Endodermal cell (in vitro differentiated cells): ENCODE data around the gene IMPA2. TPM values are rescaled to one million over a fixed set of nuclear protein-coding genes. Genes with fewer than 3 reads are reported as not detected.
A peak's percentile ranks its signal among the peaks of the same experiment; 100 is the strongest.

ENCODE experiments used
- DNase-seq: peaks from one replicate; pipeline ENCODE4 v3.0.0-alpha.2; 2017
- H3K27ac ChIP-seq: 2 replicates; pipeline ENCODE4 v1.5.1; 2013; ENCODE audit warnings: mild to moderate bottlenecking, low read depth, low read length, moderate library complexity
- H3K27me3 ChIP-seq: 2 replicates; pipeline ENCODE4 v1.6.1; 2013; ENCODE audit warnings: mild to moderate bottlenecking, low read length, moderate library complexity; ENCODE audit not compliant: insufficient read depth, control insufficient read depth, poor library complexity, severe bottlenecking
- H3K36me3 ChIP-seq: 2 replicates; pipeline ENCODE4 v1.7.0; 2013; ENCODE audit warnings: mild to moderate bottlenecking, low read length, moderate library complexity; ENCODE audit not compliant: control insufficient read depth, insufficient read depth
- H3K4me1 ChIP-seq: one replicate; pipeline ENCODE4 v1.7.0; 2013; ENCODE audit warnings: low read length; ENCODE audit not compliant: control insufficient read depth, insufficient read depth
- H3K4me3 ChIP-seq: 2 replicates; pipeline ENCODE4 v1.5.1; 2013; ENCODE audit warnings: mild to moderate bottlenecking, low read length, moderate library complexity
- H3K9ac ChIP-seq: 2 replicates; pipeline ENCODE4 v1.6.1; 2013; ENCODE audit warnings: mild to moderate bottlenecking, low read length, moderate library complexity; ENCODE audit not compliant: poor library complexity, severe bottlenecking; ENCODE audit errors: extremely low read depth
- H3K9me3 ChIP-seq: 2 replicates; pipeline ENCODE4 v1.6.1; 2013; ENCODE audit warnings: mild to moderate bottlenecking, low read length, moderate library complexity; ENCODE audit not compliant: control insufficient read depth
- H3K27ac Mint-ChIP-seq: 2 replicates; pipeline ENCODE4 v1.8.0; 2020; ENCODE audit warnings: mixed read lengths
- H3K27me3 Mint-ChIP-seq: 2 replicates; pipeline ENCODE4 v1.8.0; 2021; ENCODE audit warnings: mild to moderate bottlenecking, mixed read lengths; ENCODE audit not compliant: insufficient read depth
- H3K36me3 Mint-ChIP-seq: 2 replicates; pipeline ENCODE4 v1.8.0; 2020; ENCODE audit warnings: low read depth, mixed read lengths
- H3K4me1 Mint-ChIP-seq: 2 replicates; pipeline ENCODE4 v1.8.0; 2020; ENCODE audit warnings: mixed read lengths
- H3K4me3 Mint-ChIP-seq: 2 replicates; pipeline ENCODE4 v1.8.0; 2020; ENCODE audit warnings: mild to moderate bottlenecking, moderate library complexity, mixed read lengths
- H3K9me3 Mint-ChIP-seq: 2 replicates; pipeline ENCODE4 v1.8.0; 2020; ENCODE audit warnings: mild to moderate bottlenecking, mixed read lengths
- CTCF ChIP-seq: fragments of 200-600 bp; sonication (generic); conservative IDR thresholded peaks from 2 replicates; pipeline ENCODE4 v1.5.0; 2021; ENCODE audit warnings: antibody characterized with exemption, mild to moderate bottlenecking
- WGBS, 2 experiments: methylation state at CpG; one replicate each; pipeline versions ENCODE4 v1.1.5 to v1.1.7; 2013; ENCODE audit warnings: missing lambda C conversion rate in 2 of 2, mixed read lengths in 1 of 2; ENCODE audit not compliant: insufficient coverage in 1 of 2, insufficient read length in 1 of 2; 5-methylcytosine and 5-hydroxymethylcytosine counted together
- total RNA-seq, 2 donors: library from RNA; stranded (reverse); fragmentation: NEBNext Ultra II Directional in 1 of 2; extraction: Animal tissue kit (Norgen Biotek cat#: 25700) in 1 of 2; gene quantifications; 2 replicates in 1 of 2; 3 replicates in 1 of 2; pipeline ENCODE4 v1.2.1, GENCODE V29; 2021

Gene IMPA2
- total RNA-seq, 2 donors from 2014 or later = 68.0 to 88.9 TPM

DNA sequence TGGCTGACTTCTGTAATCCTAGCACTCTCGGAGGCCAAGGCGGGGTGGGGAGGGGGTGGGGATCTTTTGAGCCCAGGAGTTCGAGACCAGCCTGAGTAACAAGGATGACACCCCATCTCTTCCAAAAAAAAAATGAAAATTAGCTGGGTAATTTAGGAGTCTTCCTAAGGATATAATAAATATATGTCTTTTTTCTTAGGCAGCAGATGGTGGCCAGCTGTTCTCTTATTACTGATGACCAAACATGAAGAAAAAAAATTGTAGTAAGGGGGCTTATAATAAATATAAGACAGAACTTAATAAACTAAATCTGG is 4.2 kb upstream of the IMPA2 start:
- Histone ChIP-seq H3K4me1 (no peaks in the 10 kb centered on the region), H3K4me3 (no peak overlapping the region), H3K9me3 (no peaks in the 10 kb centered on the region), H3K27me3 (no peaks in the 10 kb centered on the region), H3K9ac (no peak overlapping the region), H3K36me3 (no peaks in the 10 kb centered on the region), H3K27ac (no peak overlapping the region)
- Mint-ChIP-seq H3K4me1 (peaks cover 12% of the 10 kb centered on the region), H3K27ac (no peak overlapping the region), H3K36me3 (no peaks in the 10 kb centered on the region), H3K4me3 (no peak overlapping the region), H3K27me3 (no peaks in the 10 kb centered on the region), H3K9me3 (no peaks in the 10 kb centered on the region)
- WGBS, 2 experiments = 86 to 100% methylated on average over 2 of the region's 3 CpGs
- TF ChIP-seq CTCF = no peak
- no peak for DNase-seq

- Mint-ChIP-seq H3K4me1 (peaks cover 24% of the 10 kb centered on the region), H3K27me3 (peaks cover 3% of the 10 kb centered on the region), H3K4me3 (no peak overlapping the region), H3K36me3 (no peaks in the 10 kb centered on the region), H3K27ac (peak overlapping the region; percentile 26), H3K9me3 (no peaks in the 10 kb centered on the region)
- DNase-seq = no peak
- 86 to 96% methylated on average over 4 of the region's 4 CpGs for WGBS, 2 experiments
- Histone ChIP-seq H3K27me3 (no peaks in the 10 kb centered on the region), H3K4me3 (no peak overlapping the region), H3K9ac (no peak overlapping the region), H3K36me3 (no peaks in the 10 kb centered on the region), H3K27ac (no peak overlapping the region), H3K4me1 (peaks cover 2% of the 10 kb centered on the region), H3K9me3 (no peaks in the 10 kb centered on the region)
- no peak for TF ChIP-seq CTCF
These were observed 2.4 kb upstream of the IMPA2 start for GRCh38 chr18:11978956-11979355.

- Histone ChIP-seq H3K27ac (peak overlapping the region; percentile 94), H3K36me3 (no peaks in the 10 kb centered on the region), H3K4me1 (peaks cover 2% of the 10 kb centered on the region), H3K27me3 (no peaks in the 10 kb centered on the region), H3K4me3 (peak overlapping the region; percentile 78), H3K9me3 (no peaks in the 10 kb centered on the region), H3K9ac (peak overlapping the region; percentile 57)
- TF ChIP-seq CTCF = no peak
- Mint-ChIP-seq H3K4me3 (peak overlapping the region; percentile 89), H3K4me1 (peaks cover 24% of the 10 kb centered on the region), H3K27ac (peak overlapping the region; percentile 98), H3K36me3 (no peaks in the 10 kb centered on the region), H3K27me3 (peaks cover 3% of the 10 kb centered on the region), H3K9me3 (no peaks in the 10 kb centered on the region)
- 20 to 31% methylated on average over 9 to 11 of the region's 11 CpGs for WGBS, 2 experiments
- DNase-seq = no peak
These were observed 1.2 kb upstream of the IMPA2 start for GRCh38 chr18:11980163-11980493.
